SH-SY5Y (cell line): ENCODE results near the gene FCN3.

ENCODE experiments used
- GATA2 ChIP-seq: IDR thresholded peaks from 2 replicates; pipeline ENCODE4 v1.6.1; 2011; ENCODE audit warnings: mild to moderate bottlenecking, low read depth, low read length
- GATA3 ChIP-seq: IDR thresholded peaks from 2 replicates; pipeline ENCODE4 v1.6.1; 2011; ENCODE audit warnings: low read depth, mild to moderate bottlenecking, low read length, moderate library complexity

DNA sequence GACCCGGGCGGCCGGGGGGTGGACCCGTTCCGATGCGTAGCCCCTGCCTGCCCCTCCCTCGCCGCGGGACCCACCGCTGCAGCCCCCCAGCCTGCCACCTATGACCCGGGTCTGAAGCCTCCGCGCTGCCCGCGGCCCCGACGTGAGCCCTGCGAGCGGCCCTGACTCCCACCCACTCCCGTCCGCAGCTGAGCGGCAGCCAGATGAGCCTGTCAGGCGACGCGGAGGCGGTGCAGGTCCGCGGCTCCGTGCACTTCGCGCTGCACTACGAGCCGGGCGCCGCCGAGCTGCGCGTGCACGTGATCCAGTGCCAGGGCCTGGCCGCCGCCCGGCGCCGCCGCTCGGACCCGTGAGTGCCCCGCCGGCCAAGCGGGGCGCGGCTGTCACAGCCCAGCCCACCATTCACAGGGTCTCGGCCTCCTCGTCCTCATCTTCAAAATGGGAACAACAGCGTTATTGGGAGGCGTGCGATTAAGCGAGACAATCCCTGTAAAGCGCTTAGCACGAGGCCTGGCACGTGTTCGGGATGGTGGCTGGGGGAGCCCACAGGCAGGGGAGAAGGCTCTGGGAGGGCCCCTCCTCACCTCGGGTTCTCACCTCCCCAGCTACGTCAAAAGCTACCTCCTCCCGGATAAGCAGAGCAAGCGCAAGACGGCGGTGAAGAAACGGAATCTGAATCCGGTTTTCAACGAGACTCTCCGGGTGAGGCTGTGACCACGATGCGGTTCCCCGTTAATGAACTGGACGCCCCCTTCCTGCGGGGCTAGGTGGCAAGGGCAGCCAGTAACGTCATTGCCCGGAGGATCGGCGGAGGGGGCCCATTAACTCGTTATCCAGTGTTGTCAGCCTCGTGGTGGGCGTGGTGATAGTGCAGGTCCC is 24.6 kb downstream of the FCN3 start:
- TF ChIP-seq GATA2 = no peak
- no peak for TF ChIP-seq GATA3
